Globus pallidus (tissue), 1 donor: ENCODE data around the gene CCDC30.

Experiments used
- DNase-seq: peaks from one replicate; pipeline ENCODE4 v3.0.0-alpha.2; 2015; ENCODE audit warnings: low spot score

CCDC30 gene

DNA sequence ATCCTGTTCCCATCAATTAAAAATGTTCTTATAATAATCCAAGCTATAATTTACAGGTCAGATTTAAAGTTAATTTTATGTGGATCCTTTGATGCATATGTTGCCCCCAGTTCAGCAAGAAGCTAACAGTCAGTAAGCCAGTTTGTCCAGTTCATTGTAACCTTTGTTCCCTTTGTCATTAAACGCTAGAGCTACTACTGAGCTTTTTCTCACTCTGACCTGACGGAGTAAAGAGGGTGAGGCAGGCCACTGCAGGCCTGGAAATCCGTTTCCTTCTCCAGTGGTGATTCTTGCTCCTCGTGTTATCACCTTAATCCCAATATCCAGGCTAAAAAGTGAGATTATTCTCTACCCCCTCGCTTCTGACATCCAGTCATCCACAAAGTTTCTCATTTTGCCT, 229.4 kb downstream of the CCDC30 start:
- no peak for DNase-seq

DNA sequence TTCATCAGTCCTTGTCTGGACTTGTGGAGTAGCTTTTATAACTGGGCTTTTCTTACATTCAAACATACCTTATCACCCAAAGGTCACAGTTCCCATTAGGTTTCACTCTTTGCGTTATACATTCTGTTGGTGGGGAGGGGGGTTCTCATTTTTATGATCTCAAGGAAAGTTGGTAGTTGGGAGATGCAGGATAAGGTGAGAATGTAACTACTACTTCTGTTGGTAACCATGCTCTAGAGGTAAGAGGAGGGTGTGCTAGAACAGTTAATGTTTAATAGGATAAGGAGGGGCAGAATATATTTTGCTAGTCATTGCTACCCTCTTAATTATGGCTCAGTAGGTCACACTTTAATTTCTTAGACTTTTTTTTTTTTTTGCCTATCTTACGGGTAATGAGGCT, 229.8 kb downstream of the CCDC30 start:
- no peak for DNase-seq

DNA sequence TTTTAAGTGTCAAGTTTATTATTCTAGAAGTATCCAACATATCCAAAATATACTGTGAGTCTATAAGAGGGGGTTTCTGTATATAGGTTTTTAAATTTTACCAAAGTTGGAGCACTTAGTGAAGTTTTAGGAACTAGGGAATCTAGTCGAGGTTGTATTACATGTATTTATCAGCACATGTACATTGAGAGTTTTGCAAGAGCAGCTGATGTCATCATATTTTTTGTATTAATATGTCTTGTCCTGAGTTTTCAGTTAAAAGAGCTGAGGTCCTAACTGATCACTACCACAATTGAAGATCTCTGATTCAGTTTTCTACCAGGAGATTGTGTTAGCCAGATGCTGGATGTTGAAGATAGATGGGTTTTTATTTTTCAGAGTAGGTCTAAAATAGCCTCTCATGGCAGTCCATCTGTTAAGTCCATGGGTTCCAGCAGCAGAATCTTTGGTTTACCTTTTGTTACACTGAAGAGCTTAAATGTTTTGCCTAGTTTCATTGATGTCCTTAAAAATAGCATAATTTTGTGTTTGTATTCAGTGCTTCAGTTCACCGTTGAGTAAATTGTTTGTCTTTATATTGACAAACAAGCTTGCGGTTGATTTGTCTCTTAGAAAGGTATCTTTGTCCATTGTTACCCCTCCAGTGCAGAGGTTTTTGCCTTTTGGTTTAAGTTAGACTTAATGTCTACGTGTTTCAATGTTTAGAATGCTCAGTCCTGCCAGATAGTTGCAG, 235.2 kb downstream of the CCDC30 start:
- DNase-seq, result no peak

DNA sequence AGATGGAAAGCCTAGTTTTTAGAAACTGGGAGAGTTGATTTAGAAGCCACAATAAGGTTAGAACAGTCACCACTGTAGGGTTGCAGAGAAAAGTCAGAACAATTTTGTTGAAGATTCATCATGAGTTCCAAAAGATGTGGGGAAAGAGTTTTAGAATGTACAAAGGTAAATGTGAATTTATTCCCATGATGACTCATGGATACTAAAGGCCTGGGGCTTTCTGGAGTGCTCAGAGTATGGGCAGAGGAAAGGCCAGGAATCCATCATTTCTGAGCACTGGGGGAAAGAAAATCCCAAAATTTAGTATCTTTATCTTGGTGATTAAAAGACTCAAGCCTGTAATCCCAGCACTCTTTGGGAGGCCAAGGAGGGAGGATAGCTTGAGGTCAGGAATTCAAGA, 236.9 kb downstream of the CCDC30 start:
- DNase-seq, result no peak

DNA sequence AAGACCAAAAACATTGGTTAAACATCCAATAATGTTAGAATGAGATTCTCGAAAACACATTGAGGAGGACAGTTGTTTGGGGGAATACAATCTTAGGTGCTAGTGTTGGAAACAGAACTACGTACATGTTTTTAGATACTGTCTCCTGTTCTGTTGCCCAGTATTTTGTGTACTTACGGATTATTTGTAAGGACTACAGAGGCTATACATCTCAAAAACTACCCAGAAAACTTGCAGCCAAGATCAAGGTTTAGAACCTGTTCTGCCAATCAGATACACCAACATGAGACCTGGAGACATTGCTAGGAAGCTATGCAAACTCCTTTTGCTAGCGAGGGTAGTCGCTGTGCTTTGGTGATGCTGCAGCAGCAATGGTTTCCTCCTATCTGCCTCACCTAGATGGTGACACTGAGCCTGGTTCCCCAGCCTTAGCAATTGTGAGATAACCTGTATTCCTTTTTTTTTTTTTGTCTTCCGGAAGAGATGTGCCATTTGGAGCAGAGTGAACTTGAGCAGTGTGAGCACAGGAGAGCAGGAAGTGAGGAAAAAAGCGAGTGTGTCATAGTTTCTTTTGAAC, 240.9 kb downstream of the CCDC30 start:
- no peak for DNase-seq
